Measurements from ENCODE around the gene B3GNT4. TPM values are rescaled to one million over a fixed set of nuclear protein-coding genes. Genes with fewer than 3 reads are reported as not detected.

B3GNT4 gene
- total RNA-seq = under 1 TPM in 1 of 4 donors, not detected in 3; 0.14 TPM

DNA sequence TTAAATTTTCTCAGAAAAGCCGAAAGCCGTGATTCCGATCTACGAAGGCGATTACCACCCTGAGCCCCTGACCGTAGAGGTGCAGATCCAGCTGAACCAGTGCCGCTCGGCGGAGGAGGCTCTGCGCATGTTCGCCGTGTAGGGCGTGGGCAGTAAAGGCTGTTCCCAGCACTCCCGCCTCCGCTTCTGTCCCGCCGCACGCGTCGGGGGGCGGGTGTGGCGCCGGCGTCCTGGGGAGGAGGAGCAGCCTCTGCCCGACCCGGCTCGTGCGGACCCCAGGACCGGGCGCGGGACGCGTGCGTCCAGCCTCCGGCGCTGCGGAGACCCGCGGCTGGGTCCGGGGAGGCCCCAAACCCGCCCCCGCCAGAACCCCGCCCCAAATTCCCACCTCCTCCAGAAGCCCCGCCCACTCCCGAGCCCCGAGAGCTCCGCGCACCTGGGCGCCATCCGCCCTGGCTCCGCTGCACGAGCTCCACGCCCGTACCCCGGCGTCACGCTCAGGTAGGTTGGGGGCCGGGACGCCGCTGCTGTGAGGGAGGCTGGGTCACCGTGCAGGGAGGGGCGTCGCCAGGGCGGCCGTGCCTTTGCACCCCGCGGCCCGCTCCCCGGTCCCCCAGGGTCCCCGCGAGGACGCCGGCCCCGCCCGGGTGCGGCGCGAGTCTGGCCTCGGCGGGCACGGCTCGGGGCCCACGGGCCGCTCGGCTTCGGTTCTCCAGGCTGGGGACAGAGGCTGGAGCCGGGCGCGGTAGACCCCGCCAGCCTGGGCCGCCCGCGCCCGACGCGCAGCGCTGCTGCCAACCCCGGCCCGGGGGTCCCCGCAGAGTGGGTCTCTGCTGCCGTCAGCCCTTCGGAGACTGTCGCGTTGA lies at the start of gene B3GNT4:
Gene B3GNT4, plus strand, starts transcription at position 409 of the 866 bp plus-strand sequence. CDS start 910 bp downstream, outside the sequence.
- Histone ChIP-seq H3K27me3 (peaks cover 15 to 24% of the 10 kb centered on the region in 2 donors), H3K36me3 (no peaks in the 10 kb centered on the region), H3K27ac (no peak within 1 kb of the TSS), H3K4me1 (peaks cover 0 to 12% of the 10 kb centered on the region in 2 donors), H3K9me3 (no peaks in the 10 kb centered on the region), H3K4me3 (peak within 1 kb of the TSS; percentile 11 to 44)
- DNase-seq = peak in 1 of 2 donors; percentile 45
- TF ChIP-seq, protein P1, sequence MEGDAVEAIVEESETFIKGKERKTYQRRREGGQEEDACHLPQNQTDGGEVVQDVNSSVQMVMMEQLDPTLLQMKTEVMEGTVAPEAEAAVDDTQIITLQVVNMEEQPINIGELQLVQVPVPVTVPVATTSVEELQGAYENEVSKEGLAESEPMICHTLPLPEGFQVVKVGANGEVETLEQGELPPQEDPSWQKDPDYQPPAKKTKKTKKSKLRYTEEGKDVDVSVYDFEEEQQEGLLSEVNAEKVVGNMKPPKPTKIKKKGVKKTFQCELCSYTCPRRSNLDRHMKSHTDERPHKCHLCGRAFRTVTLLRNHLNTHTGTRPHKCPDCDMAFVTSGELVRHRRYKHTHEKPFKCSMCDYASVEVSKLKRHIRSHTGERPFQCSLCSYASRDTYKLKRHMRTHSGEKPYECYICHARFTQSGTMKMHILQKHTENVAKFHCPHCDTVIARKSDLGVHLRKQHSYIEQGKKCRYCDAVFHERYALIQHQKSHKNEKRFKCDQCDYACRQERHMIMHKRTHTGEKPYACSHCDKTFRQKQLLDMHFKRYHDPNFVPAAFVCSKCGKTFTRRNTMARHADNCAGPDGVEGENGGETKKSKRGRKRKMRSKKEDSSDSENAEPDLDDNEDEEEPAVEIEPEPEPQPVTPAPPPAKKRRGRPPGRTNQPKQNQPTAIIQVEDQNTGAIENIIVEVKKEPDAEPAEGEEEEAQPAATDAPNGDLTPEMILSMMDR (IDR thresholded peaks at IDR 0.05) = no peak
- TF ChIP-seq POLR2A (IDR thresholded peaks at IDR 0.05) = no peak
- intact Hi-C loops (cut with DNase I; ENCODE audit: low total_unique reads) = no loop called here

DNA sequence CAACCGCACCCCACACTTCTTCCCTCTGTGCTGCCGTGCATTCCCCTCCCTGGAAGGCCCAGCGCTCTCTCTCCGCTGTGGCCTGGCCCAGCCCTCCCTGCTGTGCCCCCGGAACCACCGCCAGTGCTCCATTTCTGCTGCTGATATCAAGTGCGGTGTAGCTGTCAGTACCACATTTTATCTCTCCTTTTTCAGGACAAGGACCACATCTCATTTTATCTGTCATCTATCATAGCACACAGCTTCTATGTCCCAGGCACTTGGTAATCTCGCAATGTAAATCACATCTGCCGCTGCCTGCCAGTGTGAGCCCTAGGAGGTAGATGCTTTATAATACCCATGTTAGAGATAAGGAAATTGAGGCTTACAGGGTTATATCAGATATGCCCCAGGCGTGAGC lies 47.8 kb upstream of the B3GNT4 start:
- Histone ChIP-seq H3K27ac (no peak overlapping the region), H3K4me1 (no peaks in the 10 kb centered on the region), H3K36me3 (no peaks in the 10 kb centered on the region), H3K4me3 (no peak overlapping the region), H3K9me3 (no peaks in the 10 kb centered on the region), H3K27me3 (no peaks in the 10 kb centered on the region)
- TF ChIP-seq, protein P1 (IDR thresholded peaks at IDR 0.05) = no peak
- no peak for TF ChIP-seq POLR2A (IDR thresholded peaks at IDR 0.05)
- DNase-seq = no peak
- intact Hi-C loops (cut with DNase I; ENCODE audit: low total_unique reads) = no loop called here

DNA sequence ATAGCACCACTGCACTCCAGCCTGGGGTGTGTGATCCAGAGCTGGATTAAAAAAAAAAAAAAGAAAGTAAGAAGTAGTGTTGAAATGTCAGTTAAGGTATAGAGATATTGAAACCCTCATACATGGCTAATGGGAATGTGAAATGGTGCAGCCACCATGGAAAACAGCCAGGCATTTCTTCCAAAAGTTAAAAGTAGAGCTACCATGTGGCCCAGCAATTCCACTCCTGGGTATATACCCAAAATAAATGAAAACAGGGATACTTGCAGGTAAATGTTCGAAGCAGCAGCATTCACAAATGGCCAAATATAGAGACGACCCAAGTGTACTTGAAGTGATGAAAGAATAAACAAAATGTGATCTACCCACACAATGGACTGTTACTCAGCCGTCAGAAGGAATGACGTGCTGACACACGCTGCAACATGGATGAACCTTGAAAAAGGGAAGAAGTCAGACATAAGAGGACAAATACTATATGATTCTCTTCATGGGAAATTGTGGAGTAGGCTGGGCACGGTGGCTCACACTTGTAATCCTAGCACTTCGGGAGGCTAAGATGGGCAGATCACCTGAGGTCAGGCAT lies 44.7 kb upstream of the B3GNT4 start:
- Histone ChIP-seq H3K9me3 (no peaks in the 10 kb centered on the region), H3K27ac (no peak overlapping the region), H3K4me1 (no peaks in the 10 kb centered on the region), H3K36me3 (no peaks in the 10 kb centered on the region), H3K27me3 (no peaks in the 10 kb centered on the region), H3K4me3 (no peak overlapping the region)
- DNase-seq = no peak
- TF ChIP-seq, protein P1 (IDR thresholded peaks at IDR 0.05) = no peak
- TF ChIP-seq POLR2A (IDR thresholded peaks at IDR 0.05) = no peak
- intact Hi-C loops (cut with DNase I; ENCODE audit: low total_unique reads) = no loop called here

DNA sequence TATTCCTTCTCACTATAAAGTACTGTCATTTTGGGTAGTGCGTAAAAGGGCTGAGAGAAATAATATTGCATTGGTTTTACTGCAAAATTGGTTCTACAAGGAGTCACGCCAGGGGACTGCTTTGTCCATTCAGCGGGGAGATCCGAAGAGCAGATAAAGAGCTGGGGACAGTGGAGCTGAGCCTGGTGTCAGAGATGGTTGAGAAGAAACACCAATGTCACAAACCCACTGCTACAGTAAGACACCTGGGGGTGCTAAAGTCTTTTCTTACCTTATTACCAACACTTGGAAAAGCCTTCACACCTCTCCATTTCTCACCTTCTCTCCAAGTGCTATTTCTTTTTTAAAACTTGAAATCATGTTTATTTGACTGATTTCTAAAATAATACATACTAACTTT lies 43.6 kb upstream of the B3GNT4 start:
- Histone ChIP-seq H3K4me3 (no peak overlapping the region), H3K9me3 (no peaks in the 10 kb centered on the region), H3K4me1 (no peaks in the 10 kb centered on the region), H3K36me3 (no peaks in the 10 kb centered on the region), H3K27ac (no peak overlapping the region), H3K27me3 (no peaks in the 10 kb centered on the region)
- no peak for DNase-seq
- intact Hi-C loops (cut with DNase I; ENCODE audit: low total_unique reads) = no loop called here
- TF ChIP-seq, protein P1 (IDR thresholded peaks at IDR 0.05) = no peak
- TF ChIP-seq POLR2A (IDR thresholded peaks at IDR 0.05) = no peak

DNA sequence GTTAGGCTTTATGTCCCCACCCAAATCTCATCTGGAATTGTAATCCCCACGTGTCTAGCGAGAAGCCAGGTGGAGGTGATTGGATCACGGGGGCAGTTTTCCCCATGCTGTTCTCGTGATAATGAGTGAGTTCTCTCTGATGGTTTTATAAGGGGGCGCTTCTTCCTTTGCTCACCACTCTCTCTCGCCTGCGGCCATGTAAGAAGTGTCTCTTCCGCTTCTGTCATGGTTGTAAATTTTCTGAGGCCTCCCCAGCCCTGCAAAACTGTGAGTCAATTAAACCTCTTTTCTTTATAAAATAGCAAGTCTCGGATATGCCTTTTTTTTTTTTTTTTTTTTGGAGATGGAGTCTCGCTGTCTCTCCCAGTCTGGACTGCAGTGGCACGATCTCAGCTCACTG lies 42.7 kb upstream of the B3GNT4 start:
- H3K4me3 ChIP-seq = no peak overlapping the region
- no peaks in the 10 kb centered on the region for H3K9me3 ChIP-seq
- H3K4me1 ChIP-seq = no peaks in the 10 kb centered on the region

More for the DNA sequence above, 42.7 kb upstream of the B3GNT4 start:
- DNase-seq = no peak
- intact Hi-C loops (cut with DNase I; ENCODE audit: low total_unique reads) = no loop called here
- no peaks in the 10 kb centered on the region for H3K27me3 ChIP-seq
- H3K36me3 ChIP-seq = no peaks in the 10 kb centered on the region
- no peak for TF ChIP-seq POLR2A (IDR thresholded peaks at IDR 0.05)
- TF ChIP-seq, protein P1 (IDR thresholded peaks at IDR 0.05) = no peak
- no peak overlapping the region for H3K27ac ChIP-seq
